ENCODE results near the gene PCNX3. TPM values are rescaled to one million over a fixed set of nuclear protein-coding genes. Genes with fewer than 3 reads are reported as not detected.

PCNX3 gene
- total and polyA plus RNA-seq, 2 of the 13 experiments (the other 11 are each of a cell fraction or from before 2014, with no cell fraction given) = 16.2 to 23.0 TPM

DNA sequence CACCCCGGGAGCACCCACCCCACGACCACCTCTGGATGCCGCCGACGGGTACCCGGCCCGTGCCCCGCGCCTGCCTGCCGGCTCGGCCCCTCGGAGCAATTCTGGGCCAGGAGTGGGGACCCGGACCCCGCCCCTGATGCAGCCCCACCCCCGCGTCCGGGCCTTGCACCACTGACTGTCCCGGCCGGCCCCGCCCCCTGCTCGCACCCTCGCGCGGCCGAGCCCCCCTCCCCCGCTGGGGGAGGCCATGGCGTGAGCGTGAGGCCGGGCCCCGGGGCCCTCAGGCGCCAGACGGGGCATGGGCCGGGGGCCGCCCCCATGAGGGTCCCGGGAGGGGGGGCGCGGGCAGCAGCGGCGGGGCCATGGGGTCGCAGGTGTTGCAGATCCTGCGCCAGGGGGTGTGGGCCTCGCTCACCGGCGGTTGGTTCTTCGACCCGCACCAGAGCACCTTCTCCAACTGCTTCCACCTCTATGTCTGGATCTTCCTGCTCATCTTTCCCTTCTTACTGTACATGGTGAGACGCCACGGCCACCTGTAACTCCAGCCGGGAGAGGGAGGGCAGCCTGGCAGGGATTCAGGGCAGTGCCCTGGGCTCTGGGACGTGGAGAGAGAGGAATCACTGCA is 486 bp downstream of the PCNX3 start (continued):
- TF ChIP-seq KIAA2018 (CRISPR knock-in tag; IDR thresholded peaks at IDR 0.05; ENCODE audit: borderline replicate concordance) (no peak), ZMYM2 (CRISPR knock-in tag; IDR thresholded peaks at IDR 0.05) (no peak), ZNF878 (CRISPR knock-in tag; IDR thresholded peaks at IDR 0.05) (no peak)

GRCh38 chr11:65616575-65617001 is 1.0 kb downstream of the PCNX3 start:
- ATAC-seq = peak; percentile 7
- ChIA-PET POLR2A (interaction anchor here (0.6 to 2.7 kb wide), 27 partner anchors 10 to 451 kb away, joined by 3 to 45 read pairs (median 4); partner anchors contain the start of genes KAT5, MUS81, SIPA1 and TIGD3), CTCF (ENCODE audit: low intra/inter-chr PET ratio, low total read pairs) (no interaction called here)
- intact Hi-C loops (cut with micrococcal nuclease; ENCODE audit: unreplicated experiment) = no loop called here
- peak; percentile 92 for DNase-seq (ENCODE audit: low spot score)
- peak overlapping the region; percentile 86 to 90 (median 87) for H3K4me3 ChIP-seq (replicated peaks in 1 of 3; ENCODE audit: insufficient read depth in 1 of 3, low read depth in 2 of 3, low read length in 3 of 3)
- H4K20me1 ChIP-seq (ENCODE audit: insufficient read depth, low read length) = peaks cover 21% of the 10 kb centered on the region; the same call in 1 of the 2 replicates
- peak overlapping the region; percentile 92 for H3K27ac ChIP-seq (ENCODE audit: extremely low read length, insufficient read depth, low read length)
- in situ Hi-C loops (cut with HindIII; ENCODE audit: extremely low pct_ligation_motif_present, low pct_unique_long_range_greater_than_20kb) = no loop called here
- no peaks in the 10 kb centered on the region; a peak in 1 of 5 replicates for H3K27me3 ChIP-seq (ENCODE audit: control insufficient read depth in 1 of 2, insufficient read depth in 2 of 2, low read length in 2 of 2)
- H3K9ac ChIP-seq (ENCODE audit: insufficient read depth, low read depth, low read length) = peak overlapping the region; percentile 88
- peaks cover 15 to 40% of the 10 kb centered on the region in 2 experiments; a peak in 4 of 5 replicates for H3K36me3 ChIP-seq (replicated peaks in 1 of 2; ENCODE audit: control insufficient read depth in 1 of 2, insufficient read depth in 2 of 2, low read length in 2 of 2)
- peaks cover 48% of the 10 kb centered on the region for H3K79me2 ChIP-seq (ENCODE audit: insufficient read depth, low read length)
- no TSS peak for BruUV-seq (replicated peaks)
- H3K4me2 ChIP-seq (ENCODE audit: low read depth, low read length) = peak overlapping the region; percentile 77
- peak; percentile 88 for FAIRE-seq
- H3K4me1 ChIP-seq (ENCODE audit: insufficient read depth, low read length) = peaks cover 34% of the 10 kb centered on the region
- H2AFZ ChIP-seq (ENCODE audit: low read length) = no peak overlapping the region
- WGBS (ENCODE audit: low lambda C conversion rate) = 10% methylated on average over 10 of the region's 10 CpGs
- H3K9me3 ChIP-seq (ENCODE audit: low read length) = no peaks in the 10 kb centered on the region
- TF ChIP-seq ZNF768 (CRISPR knock-in tag; IDR thresholded peaks at IDR 0.05) (no peak), ZNF280D (CRISPR knock-in tag; IDR thresholded peaks at IDR 0.05) (no peak), ZNF274 (CRISPR knock-in tag; IDR thresholded peaks at IDR 0.05) (no peak), NCOR1 (IDR thresholded peaks at IDR 0.05; ENCODE audit: borderline replicate concordance, low read length) (peak; percentile 77; the same call in 1 of the 2 replicates), NCOA2 (CRISPR knock-in tag; IDR thresholded peaks at IDR 0.05) (peak; percentile 49; the same call in 1 of the 2 replicates), RFXAP (CRISPR knock-in tag; IDR thresholded peaks at IDR 0.05; ENCODE audit: borderline replicate concordance) (no peak), ZFP41 (CRISPR knock-in tag; IDR thresholded peaks at IDR 0.05; ENCODE audit: borderline replicate concordance) (no peak)
